HG03025 (cell line): ENCODE measurements around the gene SEC23B.
"Not testable (repeated sequence)": the region's sequence is repeated elsewhere in the genome, so short reads cannot be mapped to it uniquely, and the experiment has no call there.

Experiments
- ATAC-seq: cut with Tn5 transposase; IDR thresholded peaks from one replicate; pipeline ENCODE4 v1.9.1; 2021; ENCODE audit warnings: mild to moderate bottlenecking, moderate library complexity; ENCODE audit not compliant: unreplicated experiment, low FRiP score

The SEC23B gene

DNA sequence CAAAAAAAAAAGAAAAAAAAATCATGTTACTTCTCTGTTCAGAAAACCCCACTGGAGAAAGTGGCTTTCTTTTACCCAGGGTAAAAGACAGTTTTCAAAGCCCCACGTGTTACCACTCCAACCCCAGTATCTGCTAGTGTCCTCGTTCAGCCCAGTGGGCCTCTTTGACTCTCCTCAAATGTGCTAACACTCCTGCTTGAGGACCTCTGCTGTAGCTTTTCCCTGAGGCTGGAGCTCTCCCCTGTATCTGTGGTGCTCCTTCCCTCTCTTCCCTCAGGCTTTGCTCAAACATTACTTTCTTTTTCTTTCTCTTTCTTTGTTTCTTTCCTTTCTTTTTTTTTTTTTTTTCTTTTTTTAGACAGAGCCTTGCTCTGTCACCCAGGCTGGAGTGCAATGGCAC lies 15.3 kb downstream of the SEC23B start:
- ATAC-seq: no peak

DNA sequence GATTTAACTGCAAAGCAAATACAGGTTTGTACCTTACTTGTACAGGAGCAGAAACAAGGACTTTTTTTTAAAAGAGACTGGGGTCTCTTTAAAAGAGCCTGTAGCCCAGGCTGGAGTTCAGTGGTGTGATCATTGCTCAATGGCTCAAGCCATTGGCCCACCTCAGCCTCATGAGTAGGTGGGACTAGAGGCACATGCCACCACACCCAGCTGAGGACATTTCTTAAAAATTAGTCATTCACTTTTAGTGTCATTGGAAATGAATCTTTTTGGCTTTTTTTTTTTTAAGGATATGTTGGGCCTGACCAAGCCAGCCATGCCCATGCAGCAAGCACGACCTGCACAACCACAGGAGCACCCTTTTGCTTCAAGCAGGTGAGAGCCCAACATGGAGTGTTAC lies 16.9 kb downstream of the SEC23B start:
- no peak for ATAC-seq

DNA sequence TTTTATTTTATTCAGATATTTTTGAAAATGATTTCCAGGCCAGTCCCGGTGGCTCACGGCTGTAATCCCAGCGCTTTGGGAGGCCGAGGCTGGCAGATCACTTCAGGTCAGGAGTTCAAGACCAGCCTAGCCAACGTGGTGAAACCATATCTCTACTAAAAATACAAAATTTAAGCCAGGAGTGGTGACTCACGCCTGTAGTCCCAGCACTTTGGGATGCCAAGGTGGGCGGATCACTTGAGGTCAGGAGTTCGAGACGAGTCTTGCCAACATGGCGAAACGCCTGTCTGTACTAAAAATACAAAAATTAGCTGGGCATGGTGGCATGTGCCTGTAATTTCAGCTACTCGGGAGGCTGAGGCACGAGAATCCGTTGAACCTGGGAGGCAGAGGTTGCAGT lies 19.0 kb downstream of the SEC23B start:
- ATAC-seq: not testable (repeated sequence)

DNA sequence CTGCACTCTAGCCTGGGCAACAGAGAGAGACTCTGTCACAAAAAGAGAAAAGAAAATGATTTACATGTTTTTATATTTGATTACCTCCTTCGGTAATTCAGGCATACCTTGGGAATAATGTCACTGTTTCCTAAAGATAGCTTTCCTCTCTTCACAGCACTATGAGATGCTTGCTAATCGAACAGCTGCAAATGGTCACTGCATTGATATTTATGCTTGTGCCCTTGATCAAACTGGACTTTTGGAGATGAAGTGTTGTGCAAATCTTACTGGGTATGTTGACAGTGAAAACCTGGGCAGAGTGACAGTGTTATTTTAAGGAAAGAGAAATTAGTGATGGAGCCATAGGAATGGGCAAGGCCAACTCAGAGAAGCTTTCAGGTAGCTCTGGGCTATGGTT lies 19.6 kb downstream of the SEC23B start:
- ATAC-seq: no peak

DNA sequence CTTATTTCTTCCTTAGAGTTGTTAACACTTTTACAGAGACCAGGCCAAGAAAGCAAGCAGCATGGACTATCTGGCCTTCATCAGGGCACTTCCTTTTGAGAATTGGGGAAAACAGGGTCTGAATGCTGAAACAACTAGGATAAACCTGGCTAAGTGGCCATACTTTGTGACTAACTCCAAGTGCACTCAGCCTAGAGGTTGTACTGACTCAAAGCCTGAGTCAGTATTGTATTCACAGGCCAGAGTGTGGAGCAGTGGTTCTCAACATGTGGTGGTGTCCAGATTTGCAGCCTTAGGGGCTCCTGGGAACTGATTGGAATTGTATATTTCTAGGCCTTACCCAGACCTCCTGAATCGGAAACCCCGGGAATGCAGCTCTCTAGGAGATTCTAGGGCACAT lies 20.1 kb downstream of the SEC23B start:
- no peak for ATAC-seq

DNA sequence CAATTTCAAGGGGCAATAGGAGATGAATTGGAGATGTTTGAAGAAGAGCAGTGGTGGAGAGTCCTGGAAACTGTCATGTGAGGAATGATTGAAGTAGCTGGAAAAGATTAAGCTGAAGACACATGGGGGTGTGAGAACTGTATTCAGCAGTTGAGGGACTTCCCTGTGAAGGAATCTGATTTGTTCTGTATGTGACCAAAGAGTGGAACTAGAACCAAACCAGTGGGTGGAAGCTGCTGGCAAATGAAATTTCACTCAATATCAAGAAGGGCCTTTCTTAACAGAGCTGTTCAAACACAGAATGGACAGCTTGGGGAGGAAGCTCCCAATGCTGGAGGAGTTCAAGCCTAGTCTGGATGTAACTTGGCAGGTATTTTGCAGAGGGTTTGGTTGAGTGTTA lies 21.3 kb downstream of the SEC23B start:
- ATAC-seq: no peak

DNA sequence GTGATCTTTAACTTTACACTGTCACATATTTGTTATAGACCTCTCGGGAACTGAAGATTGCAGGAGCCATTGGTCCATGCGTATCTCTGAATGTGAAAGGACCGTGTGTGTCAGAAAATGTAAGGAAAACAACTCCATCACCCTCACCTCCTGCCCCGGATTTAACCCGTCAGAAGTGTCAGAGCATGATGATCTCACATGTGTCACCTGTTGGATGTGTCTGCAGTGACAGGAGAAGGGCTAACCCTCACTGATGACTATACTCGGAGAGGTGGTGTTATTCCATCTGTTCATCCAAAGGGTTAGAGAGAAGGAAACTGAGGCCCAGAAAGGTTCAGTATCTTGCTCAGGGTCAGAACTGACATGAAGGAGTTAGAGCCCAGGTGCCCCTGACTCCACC lies 24.9 kb downstream of the SEC23B start:
- ATAC-seq: no peak

DNA sequence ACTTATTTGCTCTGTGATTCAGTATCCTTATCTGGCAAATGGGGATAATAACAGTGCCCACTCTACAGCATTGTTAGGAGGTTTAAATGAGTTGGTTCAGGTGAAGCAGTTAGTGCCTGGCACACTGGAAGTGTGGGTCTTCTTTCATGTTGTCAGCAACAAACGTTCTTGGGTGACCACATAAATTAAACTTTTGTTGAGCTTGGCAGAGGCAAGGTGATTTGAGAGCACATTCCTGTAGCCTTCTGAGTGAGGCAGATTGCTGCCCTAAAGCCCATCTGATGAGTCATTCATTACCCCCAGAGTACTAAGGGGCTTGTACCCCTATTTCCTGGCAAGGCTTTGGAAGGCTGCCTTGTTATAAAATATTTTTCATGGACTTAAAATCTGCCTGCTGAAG lies 25.8 kb downstream of the SEC23B start:
- ATAC-seq: no peak

DNA sequence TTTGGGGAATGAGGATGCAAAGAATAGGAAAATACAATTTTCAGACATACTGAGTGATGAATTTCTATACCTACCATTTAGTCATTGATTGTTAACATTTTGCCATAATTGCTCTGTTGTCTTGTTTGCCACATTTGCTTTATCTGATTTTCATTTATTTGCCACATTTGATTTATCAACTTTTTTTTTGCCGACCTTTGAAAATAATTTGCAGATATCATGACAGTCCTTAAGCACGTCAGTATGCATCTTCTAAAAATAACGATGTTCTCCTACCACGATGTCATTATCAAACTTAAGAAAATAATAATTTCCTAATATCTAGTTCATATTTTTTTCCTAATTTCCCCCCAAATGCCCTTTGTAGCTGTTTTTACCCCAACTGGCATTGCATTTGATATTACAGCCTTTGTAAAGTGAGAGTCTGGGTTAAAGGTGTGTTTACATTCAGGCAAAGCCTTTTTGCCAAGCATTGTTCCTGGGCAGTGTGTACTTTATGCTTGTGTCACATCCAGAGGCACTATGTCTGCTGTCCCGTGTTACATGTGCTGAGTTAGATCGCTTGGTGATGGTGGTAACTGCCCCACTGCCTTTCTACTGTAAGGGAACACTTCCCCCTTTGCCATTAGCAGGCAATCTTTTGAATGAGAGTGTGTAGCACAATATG lies 26.4 kb downstream of the SEC23B start:
- no peak for ATAC-seq

DNA sequence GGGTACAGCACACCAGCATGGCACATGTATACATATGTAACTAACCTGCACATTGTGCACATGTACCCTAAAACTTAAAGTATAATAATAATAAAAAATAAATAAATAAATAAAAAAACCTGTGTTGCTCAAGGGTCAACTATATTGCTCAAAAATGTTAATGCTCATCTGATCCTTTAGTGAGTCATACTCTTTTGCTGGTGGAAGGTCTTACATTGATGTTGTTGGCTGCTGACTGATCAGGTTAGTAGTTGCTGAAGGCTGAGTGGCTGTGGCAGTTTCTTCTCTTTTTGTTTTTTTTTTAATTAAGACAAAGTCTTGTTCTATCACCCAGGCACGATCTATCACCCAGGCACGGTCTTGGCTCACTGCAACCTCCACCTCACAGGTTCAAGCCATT lies 29.9 kb downstream of the SEC23B start:
- ATAC-seq: no peak

DNA sequence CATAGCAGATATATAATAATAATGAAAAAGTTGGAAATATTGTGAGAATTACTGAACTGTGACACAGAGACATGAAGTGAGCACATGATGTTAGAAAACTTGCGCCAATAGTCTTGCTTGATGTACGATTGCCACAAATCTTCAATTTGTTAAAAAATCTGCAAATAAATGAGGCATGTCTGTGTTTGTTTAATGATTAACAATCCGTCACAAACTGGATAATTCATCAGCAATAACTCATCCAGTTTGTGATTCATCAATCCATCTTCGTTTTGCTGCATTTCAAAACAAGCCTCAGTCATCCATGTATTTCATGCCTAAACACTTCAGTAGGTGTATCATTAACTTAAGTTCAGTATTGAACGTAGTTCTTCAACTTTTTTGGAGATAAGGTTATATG lies 34.0 kb downstream of the SEC23B start:
- no peak for ATAC-seq

DNA sequence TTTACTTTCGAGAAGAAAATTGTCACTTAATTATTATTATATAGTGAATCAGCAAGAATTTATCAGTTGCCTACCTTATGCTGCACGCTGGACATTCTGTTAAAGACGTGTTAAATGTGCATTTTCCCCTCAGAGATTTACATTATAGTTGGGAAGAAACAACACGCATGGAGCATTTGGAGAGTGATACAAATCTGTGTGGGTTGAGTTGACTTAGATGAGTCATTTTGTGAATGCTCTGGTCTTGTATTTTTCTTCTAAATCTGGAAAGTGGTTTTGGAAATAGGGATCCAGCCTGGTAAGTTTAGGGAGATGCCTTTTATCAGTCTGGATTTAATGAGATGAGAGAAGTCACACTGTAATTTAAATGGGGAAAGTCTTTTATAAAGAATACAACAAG lies 35.5 kb downstream of the SEC23B start:
- no peak for ATAC-seq

DNA sequence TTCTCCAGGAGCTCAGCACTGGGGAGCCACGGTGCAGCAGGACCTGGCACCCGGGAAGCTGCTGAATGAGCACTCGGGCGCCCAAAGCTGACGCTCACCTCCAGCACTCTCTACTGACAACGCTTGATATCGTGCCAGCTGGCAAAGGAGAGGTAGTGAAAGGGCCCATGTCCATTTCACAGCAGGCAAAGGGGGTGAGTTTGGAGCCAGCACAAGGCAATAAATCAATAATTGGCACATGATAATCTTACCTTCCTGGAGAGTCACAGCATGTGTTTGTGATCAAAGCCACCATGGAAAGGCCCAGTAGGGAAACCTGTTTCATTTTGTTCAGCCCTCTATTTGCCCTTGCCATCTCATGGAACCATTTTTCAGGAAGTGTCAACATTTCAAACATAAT lies 36.2 kb downstream of the SEC23B start:
- no peak for ATAC-seq

DNA sequence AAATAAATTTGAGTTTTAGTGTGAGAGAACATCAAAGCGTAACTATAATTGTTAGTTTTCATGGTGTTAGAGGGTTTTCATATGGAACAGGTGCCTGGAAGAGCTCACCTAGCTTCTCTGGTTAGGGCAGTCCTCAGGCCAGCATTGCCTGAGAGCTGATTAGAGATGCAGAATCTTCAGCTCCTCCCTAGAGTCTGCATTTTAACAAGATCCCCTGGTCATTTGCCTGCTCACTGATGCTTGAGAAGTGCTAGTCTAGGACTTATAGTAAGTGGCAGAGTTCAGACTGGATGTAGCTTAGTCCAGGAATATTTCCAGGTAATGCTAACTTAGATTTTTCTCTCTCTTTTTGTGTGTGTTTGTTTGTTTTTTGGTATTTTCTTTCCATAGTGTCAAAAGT lies 37.8 kb downstream of the SEC23B start:
- no peak for ATAC-seq

DNA sequence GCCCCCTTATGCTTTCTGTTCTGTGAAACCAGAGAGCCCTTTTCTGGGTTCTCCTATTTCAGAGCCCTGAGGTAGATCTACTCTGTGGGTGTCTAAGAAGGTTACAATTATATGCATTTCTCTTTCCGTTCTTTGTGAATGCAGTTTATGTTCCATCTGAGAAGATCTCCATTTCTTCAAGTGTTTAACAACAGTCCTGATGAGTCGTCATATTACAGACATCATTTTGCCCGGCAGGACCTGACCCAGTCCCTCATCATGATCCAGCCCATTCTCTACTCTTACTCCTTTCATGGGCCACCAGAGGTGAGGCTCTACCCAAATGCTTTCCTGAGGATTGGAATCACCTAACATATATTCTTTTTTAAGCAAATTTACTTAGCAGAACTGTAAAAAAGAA lies 40.7 kb downstream of the SEC23B start:
- no peak for ATAC-seq

DNA sequence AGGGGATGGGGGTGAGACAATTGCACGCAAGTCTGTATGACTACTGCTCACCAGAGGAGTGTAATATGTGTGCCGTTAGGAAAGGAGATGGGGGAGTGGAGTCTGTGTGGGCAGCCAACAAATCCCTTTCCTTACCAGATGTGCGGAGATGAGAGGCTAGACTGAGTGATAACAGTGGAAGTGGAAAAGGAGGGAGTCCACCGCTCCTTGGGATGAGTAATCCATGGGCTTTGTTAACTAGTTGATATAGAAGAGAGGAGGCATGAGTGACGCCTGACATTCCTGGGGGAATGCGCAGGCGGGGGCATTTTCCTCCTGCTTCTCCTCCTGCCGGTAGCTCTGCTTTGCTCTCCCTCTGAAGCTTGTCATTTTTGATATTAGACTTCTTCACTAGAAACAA lies 46.0 kb downstream of the SEC23B start:
- no peak for ATAC-seq

DNA sequence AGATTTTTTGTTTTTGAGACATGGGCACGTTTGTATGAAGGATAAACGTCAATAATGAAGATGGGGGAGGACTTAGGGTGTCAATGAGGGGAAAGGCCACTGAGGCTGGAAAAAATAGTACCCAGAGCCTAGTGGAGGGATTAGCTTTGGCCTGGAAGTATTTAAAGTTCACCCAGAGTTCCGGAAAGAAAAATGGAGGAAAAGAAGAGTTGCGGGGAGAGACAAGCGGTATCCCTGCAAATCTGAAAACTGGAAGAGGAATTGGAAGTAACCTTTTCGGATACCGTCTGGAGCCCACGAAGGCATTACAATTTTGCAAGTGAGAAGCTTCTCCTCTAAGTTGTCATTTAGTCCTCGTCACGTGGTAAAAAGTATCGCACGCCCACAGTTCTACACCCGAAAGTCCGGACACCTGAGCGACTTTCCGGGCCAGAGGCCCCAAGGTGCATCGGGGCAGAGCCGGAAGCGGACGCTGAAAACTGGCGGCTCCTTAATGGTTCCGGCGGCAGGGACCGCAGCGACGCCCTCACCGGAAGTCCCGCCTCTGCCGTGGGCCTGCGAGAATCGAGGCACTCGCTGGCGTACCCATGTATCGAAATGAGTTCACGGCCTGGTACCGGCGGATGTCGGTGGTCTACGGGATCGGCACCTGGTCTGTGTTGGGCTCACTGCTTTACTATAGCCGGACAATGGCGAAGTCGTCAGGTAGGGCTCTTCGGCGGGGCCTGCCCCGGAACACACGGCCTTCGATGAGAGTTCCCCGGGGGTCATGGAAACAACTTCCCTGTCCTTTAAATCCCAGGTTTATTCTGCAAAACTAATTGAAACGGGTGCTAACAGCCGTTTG lies 59.4 kb downstream of the SEC23B start, which contains the start of gene SMIM26:
TSS of gene SMIM26 (plus strand) at position 541 of the 847 bp plus-strand sequence. CDS start at position 588, 47 bp downstream.
- peak; percentile 99 for ATAC-seq

DNA sequence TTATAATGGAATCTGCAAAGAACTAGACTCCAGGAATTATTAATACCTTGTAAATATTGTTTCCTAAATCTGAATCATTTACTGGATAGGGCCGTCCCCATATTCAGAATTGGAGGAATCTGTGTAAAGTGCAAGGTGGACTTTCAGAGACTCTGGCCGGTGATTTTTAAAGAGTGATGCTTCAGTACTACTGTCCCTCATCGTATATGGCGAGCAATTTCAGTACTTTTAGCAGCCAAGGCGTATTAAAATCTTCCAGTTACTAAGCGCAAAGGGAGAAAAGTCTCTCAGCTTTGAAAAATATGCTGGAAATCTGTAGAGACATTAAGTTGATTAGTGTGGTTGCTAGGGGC lies 60.0 kb downstream of the SEC23B start:
- peak; percentile 22 for ATAC-seq

DNA sequence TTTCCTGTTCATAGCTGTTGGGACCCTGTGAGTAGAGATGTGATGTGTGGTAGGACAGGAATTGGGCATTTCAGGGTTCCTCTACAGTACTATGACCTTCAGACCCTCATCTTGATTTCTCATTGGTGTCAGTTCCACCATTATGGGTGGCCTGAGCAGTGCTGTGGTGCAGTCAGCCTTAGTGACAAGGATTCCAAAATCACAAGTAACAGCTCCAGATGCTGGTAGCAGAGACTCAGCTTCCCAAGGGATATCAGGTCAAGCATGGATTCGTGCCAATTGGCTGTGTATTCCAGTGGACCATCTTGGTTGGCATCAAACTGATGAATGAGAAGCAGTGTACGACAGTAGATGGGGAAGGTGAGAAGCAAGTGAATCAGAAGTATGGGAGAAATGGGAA lies 63.3 kb downstream of the SEC23B start:
- ATAC-seq: no peak

DNA sequence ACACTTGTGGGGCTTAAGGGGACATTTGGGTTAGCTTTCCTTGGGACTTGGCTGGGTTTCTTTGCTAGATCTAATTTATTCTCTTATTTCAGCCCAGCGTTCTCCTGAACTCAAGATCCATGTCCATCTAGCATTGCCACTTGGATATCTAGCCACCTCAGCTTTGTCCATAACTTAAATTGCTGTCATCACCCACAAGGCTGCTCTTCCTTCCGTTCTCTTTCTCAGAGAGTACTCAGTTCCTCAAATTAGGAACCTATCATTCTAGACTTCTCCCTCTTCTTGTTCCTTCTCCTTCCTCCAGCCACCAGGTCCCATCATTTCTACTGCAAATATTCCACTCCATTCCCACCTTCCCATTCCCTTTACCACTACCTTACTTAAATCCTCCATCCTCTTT lies 63.8 kb downstream of the SEC23B start:
- ATAC-seq: no peak

DNA sequence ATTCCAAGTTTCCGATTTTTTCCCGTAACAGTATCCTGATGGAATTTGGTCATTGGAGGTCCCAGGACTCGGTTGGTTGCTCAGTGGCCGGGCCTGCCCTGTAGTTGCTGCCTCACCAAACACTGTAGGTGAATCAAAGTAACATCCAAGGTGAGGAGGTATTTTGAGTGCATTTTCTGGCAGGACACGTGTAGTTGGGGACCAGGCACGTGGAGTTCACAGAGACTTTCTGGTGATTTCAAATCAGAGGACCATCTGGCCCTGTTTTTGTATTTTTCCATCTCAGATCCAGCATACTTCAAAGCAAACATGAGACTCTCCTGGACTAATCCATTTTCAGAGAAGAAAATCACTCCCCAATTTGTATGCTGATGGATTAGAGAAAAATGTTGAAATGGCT lies 70.2 kb downstream of the SEC23B start:
- ATAC-seq: no peak

DNA sequence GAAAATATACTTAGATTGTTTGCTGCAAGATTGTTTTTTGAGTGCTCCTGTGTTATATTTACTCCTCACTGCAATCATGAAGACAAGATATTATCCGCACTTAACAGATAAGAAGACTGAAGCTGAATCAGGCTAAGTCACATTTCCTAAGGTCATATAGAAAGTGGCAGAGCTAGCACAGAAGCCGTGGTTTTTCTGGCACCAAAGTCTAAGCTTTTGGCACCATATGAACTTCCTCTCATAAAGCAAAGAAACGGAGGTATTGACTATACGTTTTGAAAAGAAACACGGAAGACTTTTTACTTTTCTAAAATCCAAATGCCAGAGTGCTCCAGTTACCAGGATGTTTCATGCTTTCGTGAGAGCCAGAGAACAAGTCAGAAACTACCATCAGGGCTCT lies 70.8 kb downstream of the SEC23B start:
- no peak for ATAC-seq
